Right lobe of liver (tissue), 6 donors: ENCODE measurements around the gene ARFGAP1. TPM values are rescaled to one million over a fixed set of nuclear protein-coding genes. Genes with fewer than 3 reads are reported as not detected.

ENCODE experiments used
- ATAC-seq, 4 donors: fragments of 200-7000 bp; cut with Tn5 transposase; one replicate each; pipeline ENCODE4 v1.9.1; 2020; ENCODE audit warnings: mild to moderate bottlenecking in 4 of 4, moderate library complexity in 4 of 4
- DNase-seq, 3 donors: peaks; one replicate each; pipeline ENCODE4 v3.0.0-alpha.2; 2020
- H3K27ac ChIP-seq, 3 donors: fragments of 200-600 bp; one replicate each; pipeline ENCODE4 v1.8.0; 2022
- H3K27me3 ChIP-seq, 2 donors: fragments of 200-600 bp; one replicate each; pipeline ENCODE4 v1.8.0; 2022
- H3K36me3 ChIP-seq, 4 donors: fragments of 200-600 bp; sonication (generic) in 1 of 4; one replicate each; pipeline versions ENCODE4 v1.5.1 to v1.8.0; 2017 to 2022; ENCODE audit warnings: control low read depth in 1 of 4
- H3K4me1 ChIP-seq, 4 donors: fragments of 200-600 bp; sonication (generic) in 1 of 4; one replicate each; pipeline versions ENCODE4 v1.5.1 to v1.8.0; 2017 to 2022; ENCODE audit warnings: control low read depth in 1 of 4
- H3K4me3 ChIP-seq, 3 donors: fragments of 200-600 bp; one replicate each; pipeline ENCODE4 v1.8.0; 2022
- H3K9me3 ChIP-seq, 4 donors: fragments of 200-600 bp; sonication (generic) in 1 of 4; one replicate each; pipeline versions ENCODE4 v1.5.1 to v1.8.0; 2017 to 2022; ENCODE audit warnings: control low read depth in 1 of 4
- CTCF ChIP-seq, 4 donors: fragments of 200-600 bp in 3 of 4; fragments of 450-650 bp in 1 of 4; IDR thresholded peaks; one replicate each; pipeline versions ENCODE4 v1.5.1 to v1.8.0; 2016 to 2022; ENCODE audit warnings: antibody characterized with exemption in 4 of 4, mild to moderate bottlenecking in 2 of 4
- POLR2A ChIP-seq: fragments of 450-650 bp; IDR thresholded peaks from one replicate; pipeline ENCODE4 v1.6.1; 2017; ENCODE audit warnings: antibody characterized with exemption, mild to moderate bottlenecking
- WGBS: methylation state at CpG from one replicate; pipeline ENCODE4 v1.1.6; 2018; ENCODE audit warnings: low coverage, low lambda C conversion rate; ENCODE audit not compliant: insufficient coverage; ENCODE audit errors: missing lambda C conversion rate; 5-methylcytosine and 5-hydroxymethylcytosine counted together
- intact Hi-C, 2 donors: fragments of 100-400 bp; cut with DNase I; formaldehyde crosslinking; loops; one replicate each; pipeline versions ENCODE4 v1.11.2 to v1.14.1; 2022
- total RNA-seq, 6 experiments: library from RNA; depleted of rRNA in 2 of 6; stranded (reverse); fragments of >200 nt in 2 of 6; fragmentation: NEBNext Ultra II Directional in 3 of 6; extraction: Animal tissue kit (Norgen Biotek cat#: 25700) in 3 of 6; gene quantifications; one replicate each; pipeline versions ENCODE4 v1.1.0 to v1.2.4, GENCODE V29; 2016 to 2023
- donor health status: DM: no; HTN: yes; CAD: no.
- donor health status: DM: no; HTN: no; CAD: no.
- donor health status: DM: no; HTN: no; CAD: no.
- donor health status: DM: no; HTN: yes; CAD: no.
- donor health status: DM: no; HTN: yes; CAD: no.

The ARFGAP1 gene
- total RNA-seq, 6 experiments from 2014 or later, result 17.4 to 42.8 (median 29.5) TPM

- ATAC-seq (no peak), DNase-seq (peak in 2 of 3 donors; percentile 13 to 33)
- Histone ChIP-seq H3K9me3 (no peaks in the 10 kb centered on the region), H3K4me1 (no peaks in the 10 kb centered on the region), H3K27ac (no peak overlapping the region), H3K4me3 (no peak overlapping the region), H3K36me3 (no peaks in the 10 kb centered on the region), H3K27me3 (no peaks in the 10 kb centered on the region)
- intact Hi-C loops, result no loop called here
- no peak for TF ChIP-seq POLR2A
- no peak for TF ChIP-seq CTCF (IDR thresholded peaks at IDR 0.05)
- 17% methylated on average over 5 of the region's 15 CpGs for WGBS
Measured at GRCh38 chr20:63315240-63315689, 42.7 kb downstream of the ARFGAP1 start.

- no peaks in the 10 kb centered on the region for H3K4me1 ChIP-seq
- DNase-seq (peak in 1 of 3 donors; percentile 42), ATAC-seq (no peak)
- no peak overlapping the region for H3K27ac ChIP-seq
- H3K4me3 ChIP-seq, result no peak overlapping the region
- intact Hi-C loops, result no loop called here
- no peaks in the 10 kb centered on the region for H3K27me3 ChIP-seq
- no peaks in the 10 kb centered on the region for H3K9me3 ChIP-seq
- TF ChIP-seq CTCF (IDR thresholded peaks at IDR 0.05) (no peak), POLR2A (no peak)
- no peaks in the 10 kb centered on the region for H3K36me3 ChIP-seq
- WGBS, result 45% methylated on average over 10 of the region's 31 CpGs
Measured at GRCh38 chr20:63315731-63316491, 43.3 kb downstream of the ARFGAP1 start.

DNA sequence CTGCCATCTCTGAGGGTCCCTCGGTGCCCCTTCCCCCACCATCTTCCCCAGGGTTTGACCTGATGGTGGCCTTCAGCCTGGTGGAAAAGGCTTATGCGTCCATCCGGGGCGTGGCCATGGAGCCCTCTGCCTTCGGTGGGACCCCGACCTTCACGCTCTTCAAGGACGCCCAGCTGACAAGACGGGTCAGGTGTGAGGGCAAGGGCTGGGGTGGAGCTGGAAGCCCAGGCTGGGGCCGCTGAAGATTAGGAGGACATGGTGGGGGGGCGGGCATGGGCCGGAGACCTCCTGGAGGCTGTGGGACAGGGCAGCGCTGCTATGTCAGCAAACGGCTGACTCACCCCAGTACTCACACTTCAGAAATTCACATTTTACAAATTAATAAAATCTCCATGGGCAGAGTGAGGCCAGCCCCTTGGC lies 43.9 kb downstream of the ARFGAP1 start:
- H3K27ac ChIP-seq, result no peak overlapping the region
- DNase-seq, result peak in 2 of 3 donors; percentile 7 to 40
- intact Hi-C loops, result no loop called here
- H3K4me1 ChIP-seq, result no peaks in the 10 kb centered on the region
- no peak for ATAC-seq
- TF ChIP-seq POLR2A (no peak), CTCF (IDR thresholded peaks at IDR 0.05) (no peak)
- no peak overlapping the region for H3K4me3 ChIP-seq
- no peaks in the 10 kb centered on the region for H3K27me3 ChIP-seq
- 63% methylated on average over 10 of the region's 14 CpGs for WGBS
- H3K36me3 ChIP-seq, result no peaks in the 10 kb centered on the region
- no peaks in the 10 kb centered on the region for H3K9me3 ChIP-seq

- Histone ChIP-seq H3K4me3 (no peak overlapping the region), H3K27me3 (no peaks in the 10 kb centered on the region), H3K4me1 (no peaks in the 10 kb centered on the region), H3K9me3 (no peaks in the 10 kb centered on the region), H3K36me3 (no peaks in the 10 kb centered on the region), H3K27ac (no peak overlapping the region)
- WGBS, result 61% methylated on average over 3 of the region's 6 CpGs
- ATAC-seq (no peak), DNase-seq (no peak)
- intact Hi-C loops, result no loop called here
- TF ChIP-seq CTCF (IDR thresholded peaks at IDR 0.05) (no peak), POLR2A (no peak)
Measured at GRCh38 chr20:63317061-63317460, 44.4 kb downstream of the ARFGAP1 start.
